ENCODE results near the gene PDE4B.

- TF ChIP-seq CTCF (conservative IDR thresholded peaks at IDR 0.05; ENCODE audit: low read length) (0 out of 2 replicates have a peak, but pooled peaks have one; percentile 13), EZH2phosphoT487 (IDR thresholded peaks at IDR 0.05; ENCODE audit: borderline replicate concordance, low read depth, low read length) (no peak)
Measured at GRCh38 chr1:66342707-66343106, 550.0 kb downstream of the PDE4B start.
